CD4-positive, alpha-beta T cell treated with Interleukin-6 for 4 hours (primary cell): ENCODE results near the gene CCDC142.
A peak's percentile ranks its signal among the peaks of the same experiment; 100 is the strongest.

Experiments used
- DNase-seq: peaks from one replicate; pipeline ENCODE4 v3.0.0-alpha.2; 2020; ENCODE audit warnings: mixed read lengths

CCDC142 gene

GRCh38 chr2:74440378-74441169 lies 42.2 kb downstream of the CCDC142 start:
- DNase-seq: peak; percentile 54

- DNase-seq: no peak
Observed at GRCh38 chr2:74439803-74440377, 42.9 kb downstream of the CCDC142 start.

DNA sequence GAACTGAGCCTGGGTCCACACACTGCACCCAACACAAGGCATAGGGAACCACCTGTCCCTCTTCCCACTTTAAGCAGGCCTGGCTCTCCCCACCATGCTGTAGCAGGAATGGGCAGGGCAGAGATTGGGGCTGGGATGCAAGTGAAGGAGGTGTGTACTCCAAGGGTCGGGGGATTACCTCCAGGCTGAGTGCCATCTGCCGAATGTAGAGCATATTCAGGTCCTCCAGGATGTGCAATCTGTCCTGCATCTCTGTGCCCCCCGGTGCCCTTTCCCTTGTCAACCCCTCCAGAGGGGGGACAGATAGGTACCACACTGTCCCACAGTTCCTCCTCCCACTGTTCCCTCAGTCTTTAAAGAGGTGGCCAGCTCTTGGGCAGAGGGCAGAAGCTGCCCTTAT lies 43.4 kb downstream of the CCDC142 start:
- DNase-seq: no peak

- no peak for DNase-seq
Observed at GRCh38 chr2:74438248-74438647, 44.5 kb downstream of the CCDC142 start.

DNA sequence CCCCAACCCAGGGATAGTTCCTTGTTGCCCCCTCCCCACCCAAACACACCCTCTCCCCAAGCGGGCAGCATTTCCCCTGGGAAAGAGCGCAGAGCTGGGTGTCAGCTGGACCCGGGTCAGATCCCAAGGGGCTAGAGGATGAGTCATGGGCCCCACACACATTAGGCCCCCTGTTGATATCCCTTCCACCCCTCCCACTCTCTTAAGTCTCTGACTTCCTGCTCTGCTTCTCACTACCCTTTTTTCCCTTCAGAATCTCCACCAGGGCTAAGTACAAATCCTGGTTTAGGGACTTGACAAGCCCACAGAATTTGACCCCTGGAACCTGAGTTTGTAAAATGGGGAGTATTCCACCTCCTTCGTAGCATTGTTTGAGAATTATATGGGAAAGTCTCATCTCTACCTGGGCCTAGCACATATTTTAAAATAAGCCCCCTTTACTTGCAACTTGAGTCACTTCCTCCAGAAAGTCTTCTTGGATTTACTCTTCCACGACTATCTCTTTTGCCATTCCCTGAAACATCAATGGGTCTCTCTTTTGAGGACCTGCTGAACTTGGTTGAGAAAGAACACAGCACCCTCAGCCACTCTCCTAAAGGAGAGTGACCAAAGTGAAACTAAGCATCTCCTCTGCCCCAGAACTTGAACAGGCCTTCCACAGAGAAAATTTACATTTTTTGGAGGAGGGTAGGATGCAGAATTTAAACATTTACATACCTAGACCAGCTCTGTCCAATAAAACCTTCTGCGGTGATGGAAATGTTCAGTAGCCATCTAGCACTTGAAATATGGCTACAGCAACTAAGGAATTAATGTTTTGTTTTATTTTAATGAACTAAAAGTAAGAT lies 45.7 kb downstream of the CCDC142 start:
- DNase-seq: no peak

GRCh38 chr2:74436111-74436805 lies 46.5 kb downstream of the CCDC142 start:
- DNase-seq: no peak

GRCh38 chr2:74430502-74430901 lies 52.3 kb downstream of the CCDC142 start:
- no peak for DNase-seq

- no peak for DNase-seq
Observed at GRCh38 chr2:74429487-74430451, 53.0 kb downstream of the CCDC142 start.

DNA sequence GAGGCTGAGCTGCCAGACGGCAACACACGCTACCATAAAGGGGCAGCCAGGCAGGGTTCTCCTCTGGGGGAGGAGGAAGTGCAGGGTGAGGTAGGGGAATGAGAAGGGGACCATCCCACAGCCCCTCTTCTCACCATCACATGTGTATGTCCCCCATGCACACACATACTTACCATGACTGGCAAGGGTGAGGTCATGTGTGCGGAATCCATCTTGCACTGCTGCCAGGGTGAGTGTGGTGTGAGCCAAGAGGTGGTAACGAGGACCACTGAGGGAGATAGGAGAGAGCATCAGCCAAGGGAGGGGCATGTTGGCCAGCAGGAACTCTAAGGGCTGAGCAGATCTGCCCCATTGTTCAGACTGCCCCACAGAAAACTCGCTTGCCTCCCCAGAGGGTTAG lies 54.1 kb downstream of the CCDC142 start:
- no peak for DNase-seq

- DNase-seq: no peak
Observed at GRCh38 chr2:74427551-74427950, 55.2 kb downstream of the CCDC142 start.

DNA sequence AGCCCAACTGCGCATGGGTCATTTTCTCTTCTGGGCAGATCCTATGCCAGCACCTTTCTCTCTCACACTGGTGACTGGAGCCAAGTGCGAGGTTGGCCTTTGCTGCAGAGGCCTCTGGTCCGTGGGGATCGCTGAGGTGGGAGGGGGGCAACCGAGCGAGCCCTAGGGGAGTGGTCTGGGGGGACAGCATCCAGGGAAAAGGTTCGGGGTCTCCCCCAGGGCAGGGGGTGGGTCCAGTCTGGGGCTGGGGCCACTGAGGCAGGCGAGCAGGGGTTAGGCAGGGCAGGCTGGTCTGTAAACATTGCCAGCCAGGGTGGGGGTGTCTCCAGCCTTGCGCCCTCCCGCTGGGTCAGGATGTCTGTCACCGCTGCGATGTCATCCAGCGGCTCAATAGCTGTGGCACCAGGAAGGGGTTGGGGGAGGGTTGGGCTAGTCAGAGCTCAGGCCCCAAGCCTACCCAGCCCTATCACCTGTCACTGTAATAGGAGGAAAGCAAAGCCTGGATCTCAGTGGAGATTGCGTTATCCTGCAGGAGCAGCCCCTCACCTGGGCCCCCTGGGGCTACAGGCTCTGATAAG lies 56.5 kb downstream of the CCDC142 start:
- no peak for DNase-seq

DNA sequence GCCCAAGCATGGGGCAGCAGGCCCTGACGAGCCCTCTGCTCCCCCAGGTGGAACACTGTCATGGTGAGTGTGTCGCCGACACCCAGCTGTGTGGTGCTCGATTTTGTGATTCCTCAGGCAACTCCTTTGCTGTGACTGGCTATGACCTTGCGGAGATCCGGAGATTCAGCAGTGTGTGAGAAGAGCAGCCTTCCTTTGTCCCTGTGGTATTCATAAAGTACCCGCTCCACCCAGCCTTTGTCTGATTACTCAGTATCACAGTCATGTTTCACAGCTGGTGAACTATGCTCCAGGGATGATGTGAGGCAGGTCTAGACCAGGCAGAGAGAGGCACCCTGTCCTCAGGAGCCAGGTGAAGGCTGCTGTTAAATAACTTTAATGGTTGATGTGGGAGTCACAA lies 57.3 kb downstream of the CCDC142 start:
- DNase-seq: no peak

GRCh38 chr2:74424995-74425406 lies 57.8 kb downstream of the CCDC142 start:
- DNase-seq: no peak

GRCh38 chr2:74424139-74424992 lies 58.4 kb downstream of the CCDC142 start:
- DNase-seq: no peak
